Esophagus squamous epithelium (tissue), 4 donors: ENCODE data around the gene GOLGA8N.
"Not testable (repeated sequence)": the region's sequence is repeated elsewhere in the genome, so short reads cannot be mapped to it uniquely, and the experiment has no call there.

Experiments used
- CTCF ChIP-seq, 6 experiments: fragments of 450-650 bp in 4 of 6; fragments of 200-600 bp in 2 of 6; sonication (generic) in 2 of 6; IDR thresholded peaks; one replicate each; pipeline ENCODE4 v1.5.1; 2016 to 2019; ENCODE audit warnings: antibody characterized with exemption in 6 of 6, mild to moderate bottlenecking in 4 of 6, moderate library complexity in 4 of 6
- POLR2A ChIP-seq, 4 donors: fragments of 450-650 bp; IDR thresholded peaks; one replicate each; pipeline ENCODE4 v1.6.1; 2017; ENCODE audit warnings: antibody characterized with exemption in 4 of 4, mild to moderate bottlenecking in 4 of 4, moderate library complexity in 3 of 4

GRCh38 chr15:32585844-32586243 is 7.4 kb upstream of the GOLGA8N start:
- not testable (repeated sequence) for TF ChIP-seq CTCF, POLR2A (IDR thresholded peaks at IDR 0.05)
